Measurements from ENCODE around the gene OSBP2. TPM values are rescaled to one million over a fixed set of nuclear protein-coding genes. Genes with fewer than 3 reads are reported as not detected.

Gene OSBP2
- total RNA-seq, 1 donor from 2014 or later = 1.4 TPM

Small RNA genes within 50 kb of the gene (microRNA-seq; reads per million reads assigned to microRNA genes)
- gene MIR3200 (ENCODE audit: borderline number of aligned reads) = 4.4 reads per million

Other genes with a start within 250 kb of the OSBP2 start
- not detected for gene SEC14L3, start 222.9 kb upstream of the OSBP2 start, total RNA-seq
- not detected for gene SEC14L4, start 189.2 kb upstream of the OSBP2 start, total RNA-seq
- gene SEC14L6, start 148.1 kb upstream of the OSBP2 start, total RNA-seq = not detected
- not detected for gene GAL3ST1, start 120.2 kb upstream of the OSBP2 start, total RNA-seq
- 59.4 TPM for gene PES1, start 103.0 kb upstream of the OSBP2 start, total RNA-seq
- gene TCN2, start 87.7 kb upstream of the OSBP2 start, total RNA-seq = 46.5 TPM
- gene SLC35E4, start 59.1 kb upstream of the OSBP2 start, total RNA-seq = 3.7 TPM
- gene DUSP18, start 27.0 kb upstream of the OSBP2 start, total RNA-seq = 6.8 TPM